Neural cell (in vitro differentiated cells): ENCODE data around the gene PARD3B. TPM values are rescaled to one million over a fixed set of nuclear protein-coding genes. Genes with fewer than 3 reads are reported as not detected.

Source experiments
- H2AFZ ChIP-seq: fragments of 200-600, 300-800 bp; sonication (generic), shearing (Covaris generic); 2 replicates; pipeline ENCODE4 v1.6.0; 2014; ENCODE audit warnings: low read depth, mild to moderate bottlenecking, antibody characterized with exemption, low read length, moderate library complexity
- H3F3A ChIP-seq: fragments of 200-600 bp; shearing (Covaris generic); 2 replicates; pipeline ENCODE4 v1.6.1; 2016; ENCODE audit warnings: mild to moderate bottlenecking, moderate library complexity, mixed read lengths, antibody characterized with exemption, low read length; ENCODE audit not compliant: insufficient read depth, poor library complexity, severe bottlenecking
- H3K27ac ChIP-seq: fragments of 200-600, 300-800 bp; sonication (generic), shearing (Covaris generic); 2 replicates; pipeline ENCODE4 v1.5.1; 2014; ENCODE audit warnings: mild to moderate bottlenecking, low read length, moderate library complexity
- H3K27me3 ChIP-seq: fragments of 300-800, 200-600 bp; sonication (generic), shearing (Covaris generic); 2 replicates; pipeline ENCODE4 v1.6.0; 2014; ENCODE audit warnings: mild to moderate bottlenecking, low read depth, low read length, moderate library complexity; ENCODE audit not compliant: insufficient read depth
- H3K36me3 ChIP-seq: fragments of 300-800, 200-600 bp; sonication (generic), shearing (Covaris generic); 2 replicates; pipeline ENCODE4 v1.5.1; 2014; ENCODE audit warnings: mild to moderate bottlenecking, antibody characterized with exemption, low read length, moderate library complexity; ENCODE audit not compliant: insufficient read depth
- H3K4me2 ChIP-seq: fragments of 300-800, 200-600 bp; sonication (generic), shearing (Covaris generic); 2 replicates; pipeline ENCODE4 v1.6.0; 2014; ENCODE audit warnings: mild to moderate bottlenecking, low read length
- H3K4me3 ChIP-seq: fragments of 300-800, 200-600 bp; sonication (generic), shearing (Covaris generic); 2 replicates; pipeline ENCODE4 v1.5.1; 2014; ENCODE audit warnings: mild to moderate bottlenecking, low read length, moderate library complexity
- H3K79me2 ChIP-seq: fragments of 200-600 bp; shearing (Covaris generic); replicated peaks from 2 replicates; pipeline ENCODE4 v1.6.0; 2014; ENCODE audit warnings: mild to moderate bottlenecking, low read length, moderate library complexity; ENCODE audit not compliant: insufficient read depth
- H3K9ac ChIP-seq: fragments of 300-800, 200-600 bp; sonication (generic), shearing (Covaris generic); 2 replicates; pipeline ENCODE4 v1.6.1; 2016; ENCODE audit warnings: mild to moderate bottlenecking, low read length, mixed read lengths
- H3K9me2 ChIP-seq: fragments of 200-600 bp; shearing (Covaris generic); 2 replicates; pipeline ENCODE4 v1.6.1; 2016; ENCODE audit warnings: mild to moderate bottlenecking, low read length, mixed read lengths; ENCODE audit not compliant: insufficient read depth
- H3K9me3 ChIP-seq: fragments of 200-600, 300-800 bp; sonication (generic), shearing (Covaris generic); 2 replicates; pipeline ENCODE4 v1.6.1; 2016; ENCODE audit warnings: mild to moderate bottlenecking, mixed run types, low read length, moderate library complexity, mixed read lengths
- H4K20me1 ChIP-seq: fragments of 200-600 bp; shearing (Covaris generic); 2 replicates; pipeline ENCODE4 v1.6.1; 2016; ENCODE audit warnings: mild to moderate bottlenecking, mixed run types; ENCODE audit not compliant: insufficient read depth
- EP300 ChIP-seq: fragments of 450-650 bp; conservative IDR thresholded peaks from 2 replicates; pipeline ENCODE4 v1.6.1; 2014; ENCODE audit warnings: antibody characterized with exemption, mild to moderate bottlenecking, moderate library complexity; ENCODE audit not compliant: poor library complexity, severe bottlenecking
- EZH2 ChIP-seq: fragments of 200-600, 300-800 bp; shearing (Covaris generic), sonication (generic); IDR thresholded peaks from 2 replicates; pipeline ENCODE4 v1.6.1; 2014; ENCODE audit warnings: antibody characterized with exemption, low read length, borderline replicate concordance, mild to moderate bottlenecking; ENCODE audit not compliant: insufficient read depth, poor library complexity, severe bottlenecking
- MXI1 ChIP-seq: fragments of 450-650 bp; conservative IDR thresholded peaks from 2 replicates; pipeline ENCODE4 v1.6.1; 2014; ENCODE audit warnings: antibody characterized with exemption, mild to moderate bottlenecking; ENCODE audit not compliant: poor library complexity, severe bottlenecking
- POLR2AphosphoS5 ChIP-seq: IDR thresholded peaks from 2 replicates; pipeline ENCODE4 v1.6.1; 2012
- RAD21 ChIP-seq: fragments of 450-650 bp; conservative IDR thresholded peaks from 2 replicates; pipeline ENCODE4 v1.6.1; 2014; ENCODE audit warnings: antibody characterized with exemption, mild to moderate bottlenecking, moderate library complexity
- SMC3 ChIP-seq: fragments of 450-650 bp; conservative IDR thresholded peaks from 2 replicates; pipeline ENCODE4 v1.6.1; 2014; ENCODE audit warnings: antibody characterized with exemption, mild to moderate bottlenecking, moderate library complexity; ENCODE audit not compliant: poor library complexity
- TAF1 ChIP-seq: IDR thresholded peaks from 2 replicates; pipeline ENCODE4 v1.6.1; 2012; ENCODE audit warnings: low read depth
- polyA plus RNA-seq: library from polyadenylated mRNA; depleted of rRNA; stranded (reverse); fragments of >200 nt; gene quantifications from 2 replicates; pipeline ENCODE4 v1.2.3, GENCODE V29; 2014
- TF ChIP-seq, protein P1 (sequence below): IDR thresholded peaks from 2 replicates; pipeline ENCODE4 v1.6.1; 2012; ENCODE audit warnings: borderline replicate concordance
- TF ChIP-seq, protein P2 (sequence below): fragments of 450-650 bp; IDR thresholded peaks from 2 replicates; pipeline ENCODE4 v1.5.1; 2014; ENCODE audit warnings: antibody characterized with exemption, mild to moderate bottlenecking, moderate library complexity; ENCODE audit not compliant: poor library complexity, severe bottlenecking

PARD3B gene
- polyA plus RNA-seq, 1 donor from 2014 or later, result 0.54 TPM

GRCh38 chr2:204576362-204576979 lies 31.2 kb downstream of the PARD3B start:
- Histone ChIP-seq H3K9ac (no peak overlapping the region), H3K27me3 (no peaks in the 10 kb centered on the region)
- no peak for TF ChIP-seq EP300
- TF ChIP-seq, protein P1, sequence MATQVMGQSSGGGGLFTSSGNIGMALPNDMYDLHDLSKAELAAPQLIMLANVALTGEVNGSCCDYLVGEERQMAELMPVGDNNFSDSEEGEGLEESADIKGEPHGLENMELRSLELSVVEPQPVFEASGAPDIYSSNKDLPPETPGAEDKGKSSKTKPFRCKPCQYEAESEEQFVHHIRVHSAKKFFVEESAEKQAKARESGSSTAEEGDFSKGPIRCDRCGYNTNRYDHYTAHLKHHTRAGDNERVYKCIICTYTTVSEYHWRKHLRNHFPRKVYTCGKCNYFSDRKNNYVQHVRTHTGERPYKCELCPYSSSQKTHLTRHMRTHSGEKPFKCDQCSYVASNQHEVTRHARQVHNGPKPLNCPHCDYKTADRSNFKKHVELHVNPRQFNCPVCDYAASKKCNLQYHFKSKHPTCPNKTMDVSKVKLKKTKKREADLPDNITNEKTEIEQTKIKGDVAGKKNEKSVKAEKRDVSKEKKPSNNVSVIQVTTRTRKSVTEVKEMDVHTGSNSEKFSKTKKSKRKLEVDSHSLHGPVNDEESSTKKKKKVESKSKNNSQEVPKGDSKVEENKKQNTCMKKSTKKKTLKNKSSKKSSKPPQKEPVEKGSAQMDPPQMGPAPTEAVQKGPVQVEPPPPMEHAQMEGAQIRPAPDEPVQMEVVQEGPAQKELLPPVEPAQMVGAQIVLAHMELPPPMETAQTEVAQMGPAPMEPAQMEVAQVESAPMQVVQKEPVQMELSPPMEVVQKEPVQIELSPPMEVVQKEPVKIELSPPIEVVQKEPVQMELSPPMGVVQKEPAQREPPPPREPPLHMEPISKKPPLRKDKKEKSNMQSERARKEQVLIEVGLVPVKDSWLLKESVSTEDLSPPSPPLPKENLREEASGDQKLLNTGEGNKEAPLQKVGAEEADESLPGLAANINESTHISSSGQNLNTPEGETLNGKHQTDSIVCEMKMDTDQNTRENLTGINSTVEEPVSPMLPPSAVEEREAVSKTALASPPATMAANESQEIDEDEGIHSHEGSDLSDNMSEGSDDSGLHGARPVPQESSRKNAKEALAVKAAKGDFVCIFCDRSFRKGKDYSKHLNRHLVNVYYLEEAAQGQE, result no peak
- TF ChIP-seq POLR2AphosphoS5, result no peak
- TF ChIP-seq TAF1, result no peak
- TF ChIP-seq SMC3, result no peak
- TF ChIP-seq MXI1, result no peak
- no peak for TF ChIP-seq RAD21
- TF ChIP-seq, protein P2, sequence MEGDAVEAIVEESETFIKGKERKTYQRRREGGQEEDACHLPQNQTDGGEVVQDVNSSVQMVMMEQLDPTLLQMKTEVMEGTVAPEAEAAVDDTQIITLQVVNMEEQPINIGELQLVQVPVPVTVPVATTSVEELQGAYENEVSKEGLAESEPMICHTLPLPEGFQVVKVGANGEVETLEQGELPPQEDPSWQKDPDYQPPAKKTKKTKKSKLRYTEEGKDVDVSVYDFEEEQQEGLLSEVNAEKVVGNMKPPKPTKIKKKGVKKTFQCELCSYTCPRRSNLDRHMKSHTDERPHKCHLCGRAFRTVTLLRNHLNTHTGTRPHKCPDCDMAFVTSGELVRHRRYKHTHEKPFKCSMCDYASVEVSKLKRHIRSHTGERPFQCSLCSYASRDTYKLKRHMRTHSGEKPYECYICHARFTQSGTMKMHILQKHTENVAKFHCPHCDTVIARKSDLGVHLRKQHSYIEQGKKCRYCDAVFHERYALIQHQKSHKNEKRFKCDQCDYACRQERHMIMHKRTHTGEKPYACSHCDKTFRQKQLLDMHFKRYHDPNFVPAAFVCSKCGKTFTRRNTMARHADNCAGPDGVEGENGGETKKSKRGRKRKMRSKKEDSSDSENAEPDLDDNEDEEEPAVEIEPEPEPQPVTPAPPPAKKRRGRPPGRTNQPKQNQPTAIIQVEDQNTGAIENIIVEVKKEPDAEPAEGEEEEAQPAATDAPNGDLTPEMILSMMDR, result no peak
- TF ChIP-seq EZH2, result no peak

GRCh38 chr2:204578928-204579598 lies 33.8 kb downstream of the PARD3B start:
- Histone ChIP-seq H3K27ac (no peak overlapping the region), H3K9ac (no peak overlapping the region), H3K9me2 (no peaks in the 10 kb centered on the region), H3K27me3 (no peaks in the 10 kb centered on the region), H2AFZ (no peak overlapping the region), H4K20me1 (no peaks in the 10 kb centered on the region), H3F3A (no peaks in the 10 kb centered on the region), H3K9me3 (no peaks in the 10 kb centered on the region), H3K4me3 (no peak overlapping the region), H3K79me2 (no peaks in the 10 kb centered on the region), H3K4me2 (no peak overlapping the region), H3K36me3 (no peaks in the 10 kb centered on the region)
- TF ChIP-seq EZH2, result no peak
- TF ChIP-seq RAD21, result no peak
- no peak for TF ChIP-seq TAF1
- no peak for TF ChIP-seq MXI1
- TF ChIP-seq, protein P2, result no peak
- TF ChIP-seq SMC3, result no peak
- TF ChIP-seq, protein P1, result no peak
- TF ChIP-seq EP300, result no peak
- TF ChIP-seq POLR2AphosphoS5, result no peak

More at GRCh38 chr2:204576362-204576979, 31.2 kb downstream of the PARD3B start:
- Histone ChIP-seq H3K4me2 (no peak overlapping the region), H3F3A (no peaks in the 10 kb centered on the region), H3K36me3 (no peaks in the 10 kb centered on the region), H3K4me3 (no peak overlapping the region), H4K20me1 (no peaks in the 10 kb centered on the region), H3K79me2 (no peaks in the 10 kb centered on the region), H3K9me2 (no peaks in the 10 kb centered on the region), H3K9me3 (no peaks in the 10 kb centered on the region), H2AFZ (no peak overlapping the region), H3K27ac (no peak overlapping the region)
